Upper lobe of left lung (tissue), 6 donors: Measurements from ENCODE around the gene SFSWAP. TPM values are rescaled to one million over a fixed set of nuclear protein-coding genes. Genes with fewer than 3 reads are reported as not detected.

Source experiments
- ATAC-seq, 2 donors: fragments of 200-7000 bp; cut with Tn5 transposase; one replicate each; pipeline ENCODE4 v1.9.1; 2022; ENCODE audit warnings: mild to moderate bottlenecking in 2 of 2, moderate library complexity in 2 of 2; ENCODE audit not compliant: low FRiP score in 2 of 2
- DNase-seq, 2 donors: peaks; one replicate each; pipeline ENCODE4 v3.0.0-alpha.2; 2019 to 2020
- H3K27ac ChIP-seq, 4 donors: fragments of 200-600 bp; sonication (generic); one replicate each; pipeline ENCODE4 v1.5.1; 2016 to 2019
- H3K27me3 ChIP-seq, 4 donors: fragments of 200-600 bp; sonication (generic); one replicate each; pipeline ENCODE4 v1.5.1; 2017 to 2019
- H3K36me3 ChIP-seq, 4 donors: fragments of 200-600 bp; sonication (generic); one replicate each; pipeline ENCODE4 v1.5.1; 2016 to 2019
- H3K4me1 ChIP-seq, 4 donors: fragments of 200-600 bp; sonication (generic); one replicate each; pipeline ENCODE4 v1.5.1; 2018 to 2019
- H3K4me3 ChIP-seq, 4 donors: fragments of 200-600 bp; sonication (generic); one replicate each; pipeline ENCODE4 v1.5.1; 2017 to 2019; ENCODE audit warnings: mild to moderate bottlenecking in 2 of 4, moderate library complexity in 1 of 4
- H3K9me3 ChIP-seq, 4 donors: fragments of 200-600 bp; sonication (generic); one replicate each; pipeline ENCODE4 v1.5.1; 2018 to 2019
- CTCF ChIP-seq, 6 experiments: fragments of 450-650 bp in 4 of 6; fragments of 200-600 bp in 2 of 6; sonication (generic) in 2 of 6; IDR thresholded peaks; one replicate each; pipeline ENCODE4 v1.5.1; 2016 to 2019; ENCODE audit warnings: antibody characterized with exemption in 6 of 6
- EP300 ChIP-seq, 4 donors: sonication (generic); formaldehyde crosslinking; IDR thresholded peaks; one replicate each; pipeline ENCODE4 v1.5.1; 2017; ENCODE audit warnings: antibody characterized with exemption in 4 of 4, control low read depth in 2 of 4
- POLR2A ChIP-seq, 4 donors: fragments of 450-650 bp; IDR thresholded peaks; one replicate each; pipeline ENCODE4 v1.5.1; 2016 to 2017; ENCODE audit warnings: antibody characterized with exemption in 4 of 4, mild to moderate bottlenecking in 2 of 4
- POLR2AphosphoS5 ChIP-seq, 2 donors: sonication (generic); formaldehyde crosslinking; IDR thresholded peaks; one replicate each; pipeline ENCODE4 v1.5.1; 2017; ENCODE audit warnings: antibody characterized with exemption in 2 of 2
- WGBS, 2 donors: methylation state at CpG; one replicate each; pipeline ENCODE4 v1.1.5; 2017 to 2018; 5-methylcytosine and 5-hydroxymethylcytosine counted together
- total RNA-seq, 6 donors: library from RNA; depleted of rRNA in 4 of 6; stranded (reverse); fragments of >200 nt in 4 of 6; gene quantifications; one replicate each; pipeline versions ENCODE4 v1.1.0 to v1.2.1, GENCODE V29; 2016 to 2021
- donor health status: DM: no; HTN: no; CAD: no; lungs with moderate emphysema.
- donor health status: DM: no; HTN: yes; CAD: no; lungs with severe emphysema.

The SFSWAP gene
- total RNA-seq, 6 donors from 2014 or later, result 33.9 to 136 (median 51.4) TPM

- TF ChIP-seq POLR2AphosphoS5 (IDR thresholded peaks at IDR 0.05) (no peak), POLR2A (IDR thresholded peaks at IDR 0.05) (no peak)
- Histone ChIP-seq H3K36me3 (no peaks in the 10 kb centered on the region), H3K27me3 (no peaks in the 10 kb centered on the region), H3K27ac (no peak overlapping the region), H3K9me3 (no peaks in the 10 kb centered on the region), H3K4me1 (no peaks in the 10 kb centered on the region), H3K4me3 (no peak overlapping the region)
- DNase-seq (no peak), ATAC-seq (no peak)
- 82 to 83% methylated on average over 3 of the region's 3 CpGs for WGBS, 2 donors
These were observed 22.6 kb upstream of the SFSWAP start for GRCh38 chr12:131688131-131688844.

GRCh38 chr12:131688845-131689154, 22.1 kb upstream of the SFSWAP start:
- Histone ChIP-seq H3K27me3 (no peaks in the 10 kb centered on the region), H3K36me3 (no peaks in the 10 kb centered on the region), H3K4me1 (no peaks in the 10 kb centered on the region), H3K27ac (no peak overlapping the region), H3K9me3 (no peaks in the 10 kb centered on the region), H3K4me3 (no peak overlapping the region)
- ATAC-seq (no peak), DNase-seq (no peak)
- TF ChIP-seq EP300 (IDR thresholded peaks at IDR 0.05), result no peak
- no peak for TF ChIP-seq POLR2AphosphoS5 (IDR thresholded peaks at IDR 0.05)
- TF ChIP-seq POLR2A (IDR thresholded peaks at IDR 0.05), result no peak
- no peak for TF ChIP-seq CTCF (IDR thresholded peaks at IDR 0.05)
- 85 to 90% methylated on average over 3 of the region's 3 CpGs for WGBS, 2 donors

- Histone ChIP-seq H3K9me3 (no peaks in the 10 kb centered on the region), H3K4me3 (no peak overlapping the region), H3K27me3 (no peaks in the 10 kb centered on the region), H3K36me3 (no peaks in the 10 kb centered on the region), H3K4me1 (no peaks in the 10 kb centered on the region), H3K27ac (no peak overlapping the region)
- DNase-seq (no peak), ATAC-seq (no peak)
- TF ChIP-seq POLR2A (IDR thresholded peaks at IDR 0.05), result no peak
- TF ChIP-seq EP300 (IDR thresholded peaks at IDR 0.05), result no peak
- TF ChIP-seq CTCF (IDR thresholded peaks at IDR 0.05), result no peak
- no peak for TF ChIP-seq POLR2AphosphoS5 (IDR thresholded peaks at IDR 0.05)
- WGBS, 2 donors, result 76 to 85% methylated on average over 8 to 10 of the region's 10 CpGs
These were observed 20.6 kb upstream of the SFSWAP start for GRCh38 chr12:131690320-131690719.

- WGBS, 2 donors, result 88 to 94% methylated on average over 13 to 19 of the region's 19 CpGs
- H3K27me3 ChIP-seq, result no peaks in the 10 kb centered on the region
- TF ChIP-seq POLR2A (IDR thresholded peaks at IDR 0.05), result no peak
- TF ChIP-seq EP300 (IDR thresholded peaks at IDR 0.05), result no peak
- no peak for TF ChIP-seq CTCF (IDR thresholded peaks at IDR 0.05)
- TF ChIP-seq POLR2AphosphoS5 (IDR thresholded peaks at IDR 0.05), result no peak
These were observed 18.5 kb upstream of the SFSWAP start for GRCh38 chr12:131692431-131692830.

GRCh38 chr12:131693149-131693548, 17.7 kb upstream of the SFSWAP start:
- H3K27me3 ChIP-seq, result no peaks in the 10 kb centered on the region
- TF ChIP-seq EP300 (IDR thresholded peaks at IDR 0.05) (no peak), POLR2AphosphoS5 (IDR thresholded peaks at IDR 0.05) (no peak), CTCF (IDR thresholded peaks at IDR 0.05) (no peak), POLR2A (IDR thresholded peaks at IDR 0.05) (no peak)
- ATAC-seq (no peak), DNase-seq (no peak)
- H3K4me1 ChIP-seq, result no peaks in the 10 kb centered on the region
- 77 to 80% methylated on average over 10 of the region's 10 CpGs for whole genome bisulfite sequencing, 2 donors
- H3K9me3 ChIP-seq, result no peaks in the 10 kb centered on the region
- H3K36me3 ChIP-seq, result no peaks in the 10 kb centered on the region
- H3K4me3 ChIP-seq, result no peak overlapping the region
- no peak overlapping the region for H3K27ac ChIP-seq

More at GRCh38 chr12:131692431-131692830, 18.5 kb upstream of the SFSWAP start:
- no peaks in the 10 kb centered on the region for H3K9me3 ChIP-seq
- H3K4me1 ChIP-seq, result no peaks in the 10 kb centered on the region
- ATAC-seq, result no peak
- DNase-seq, result no peak
- no peaks in the 10 kb centered on the region for H3K36me3 ChIP-seq
- H3K27ac ChIP-seq, result no peak overlapping the region
- no peak overlapping the region for H3K4me3 ChIP-seq
